Neural cell (in vitro differentiated cells): Measurements from ENCODE around the gene ADGRG3. TPM values are rescaled to one million over a fixed set of nuclear protein-coding genes. Genes with fewer than 3 reads are reported as not detected.

Source experiments
- H2AFZ ChIP-seq: fragments of 200-600, 300-800 bp; sonication (generic), shearing (Covaris generic); 2 replicates; pipeline ENCODE4 v1.6.0; 2014; ENCODE audit warnings: low read depth, mild to moderate bottlenecking, antibody characterized with exemption, low read length, moderate library complexity
- H3F3A ChIP-seq: fragments of 200-600 bp; shearing (Covaris generic); 2 replicates; pipeline ENCODE4 v1.6.1; 2016; ENCODE audit warnings: mild to moderate bottlenecking, moderate library complexity, mixed read lengths, antibody characterized with exemption, low read length; ENCODE audit not compliant: insufficient read depth, poor library complexity, severe bottlenecking
- H3K27ac ChIP-seq: fragments of 200-600, 300-800 bp; sonication (generic), shearing (Covaris generic); 2 replicates; pipeline ENCODE4 v1.5.1; 2014; ENCODE audit warnings: mild to moderate bottlenecking, low read length, moderate library complexity
- H3K27me3 ChIP-seq: fragments of 300-800, 200-600 bp; sonication (generic), shearing (Covaris generic); 2 replicates; pipeline ENCODE4 v1.6.0; 2014; ENCODE audit warnings: mild to moderate bottlenecking, low read depth, low read length, moderate library complexity; ENCODE audit not compliant: insufficient read depth
- H3K36me3 ChIP-seq: fragments of 300-800, 200-600 bp; sonication (generic), shearing (Covaris generic); 2 replicates; pipeline ENCODE4 v1.5.1; 2014; ENCODE audit warnings: mild to moderate bottlenecking, antibody characterized with exemption, low read length, moderate library complexity; ENCODE audit not compliant: insufficient read depth
- H3K4me2 ChIP-seq: fragments of 300-800, 200-600 bp; sonication (generic), shearing (Covaris generic); 2 replicates; pipeline ENCODE4 v1.6.0; 2014; ENCODE audit warnings: mild to moderate bottlenecking, low read length
- H3K4me3 ChIP-seq: fragments of 300-800, 200-600 bp; sonication (generic), shearing (Covaris generic); 2 replicates; pipeline ENCODE4 v1.5.1; 2014; ENCODE audit warnings: mild to moderate bottlenecking, low read length, moderate library complexity
- H3K79me2 ChIP-seq: fragments of 200-600 bp; shearing (Covaris generic); replicated peaks from 2 replicates; pipeline ENCODE4 v1.6.0; 2014; ENCODE audit warnings: mild to moderate bottlenecking, low read length, moderate library complexity; ENCODE audit not compliant: insufficient read depth
- H3K9ac ChIP-seq: fragments of 300-800, 200-600 bp; sonication (generic), shearing (Covaris generic); 2 replicates; pipeline ENCODE4 v1.6.1; 2016; ENCODE audit warnings: mild to moderate bottlenecking, low read length, mixed read lengths
- H3K9me2 ChIP-seq: fragments of 200-600 bp; shearing (Covaris generic); 2 replicates; pipeline ENCODE4 v1.6.1; 2016; ENCODE audit warnings: mild to moderate bottlenecking, low read length, mixed read lengths; ENCODE audit not compliant: insufficient read depth
- H3K9me3 ChIP-seq: fragments of 200-600, 300-800 bp; sonication (generic), shearing (Covaris generic); 2 replicates; pipeline ENCODE4 v1.6.1; 2016; ENCODE audit warnings: mild to moderate bottlenecking, mixed run types, low read length, moderate library complexity, mixed read lengths
- H4K20me1 ChIP-seq: fragments of 200-600 bp; shearing (Covaris generic); 2 replicates; pipeline ENCODE4 v1.6.1; 2016; ENCODE audit warnings: mild to moderate bottlenecking, mixed run types; ENCODE audit not compliant: insufficient read depth
- EP300 ChIP-seq: fragments of 450-650 bp; conservative IDR thresholded peaks from 2 replicates; pipeline ENCODE4 v1.6.1; 2014; ENCODE audit warnings: antibody characterized with exemption, mild to moderate bottlenecking, moderate library complexity; ENCODE audit not compliant: poor library complexity, severe bottlenecking
- EZH2 ChIP-seq: fragments of 200-600, 300-800 bp; shearing (Covaris generic), sonication (generic); IDR thresholded peaks from 2 replicates; pipeline ENCODE4 v1.6.1; 2014; ENCODE audit warnings: antibody characterized with exemption, low read length, borderline replicate concordance, mild to moderate bottlenecking; ENCODE audit not compliant: insufficient read depth, poor library complexity, severe bottlenecking
- MXI1 ChIP-seq: fragments of 450-650 bp; conservative IDR thresholded peaks from 2 replicates; pipeline ENCODE4 v1.6.1; 2014; ENCODE audit warnings: antibody characterized with exemption, mild to moderate bottlenecking; ENCODE audit not compliant: poor library complexity, severe bottlenecking
- POLR2AphosphoS5 ChIP-seq: IDR thresholded peaks from 2 replicates; pipeline ENCODE4 v1.6.1; 2012
- RAD21 ChIP-seq: fragments of 450-650 bp; conservative IDR thresholded peaks from 2 replicates; pipeline ENCODE4 v1.6.1; 2014; ENCODE audit warnings: antibody characterized with exemption, mild to moderate bottlenecking, moderate library complexity
- SMC3 ChIP-seq: fragments of 450-650 bp; conservative IDR thresholded peaks from 2 replicates; pipeline ENCODE4 v1.6.1; 2014; ENCODE audit warnings: antibody characterized with exemption, mild to moderate bottlenecking, moderate library complexity; ENCODE audit not compliant: poor library complexity
- TAF1 ChIP-seq: IDR thresholded peaks from 2 replicates; pipeline ENCODE4 v1.6.1; 2012; ENCODE audit warnings: low read depth
- polyA plus RNA-seq: library from polyadenylated mRNA; depleted of rRNA; stranded (reverse); fragments of >200 nt; gene quantifications from 2 replicates; pipeline ENCODE4 v1.2.3, GENCODE V29; 2014
- TF ChIP-seq, protein P1 (sequence below): IDR thresholded peaks from 2 replicates; pipeline ENCODE4 v1.6.1; 2012; ENCODE audit warnings: borderline replicate concordance
- TF ChIP-seq, protein P2 (sequence below): fragments of 450-650 bp; IDR thresholded peaks from 2 replicates; pipeline ENCODE4 v1.5.1; 2014; ENCODE audit warnings: antibody characterized with exemption, mild to moderate bottlenecking, moderate library complexity; ENCODE audit not compliant: poor library complexity, severe bottlenecking

ADGRG3 gene
- polyA plus RNA-seq, 1 donor from 2014 or later: 0.62 TPM

GRCh38 chr16:57630931-57631845, 36.9 kb upstream of the ADGRG3 start:
- Histone ChIP-seq H3K9ac (no peak overlapping the region), H3K4me3 (no peak overlapping the region), H3K27ac (no peak overlapping the region)

DNA sequence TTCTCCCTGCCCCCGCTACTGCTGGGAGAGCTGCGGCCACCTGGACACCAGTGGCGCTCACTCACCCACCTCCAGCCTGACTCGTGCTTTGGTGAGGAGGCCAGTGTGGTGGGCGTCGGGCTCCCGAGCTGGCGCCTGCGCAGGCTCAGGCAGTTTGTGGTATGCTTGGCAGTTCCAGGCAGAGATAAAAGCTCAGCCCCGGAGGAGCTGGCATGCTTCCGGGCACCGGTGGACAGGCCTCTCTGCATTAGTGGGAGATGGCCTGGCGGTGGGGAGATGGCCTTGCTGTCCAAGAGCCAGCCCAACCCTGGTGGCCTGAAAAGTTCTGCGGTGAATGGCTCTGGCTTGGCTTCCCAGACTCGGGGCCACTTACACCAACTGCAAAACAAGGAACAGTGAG, 35.5 kb upstream of the ADGRG3 start:
- Histone ChIP-seq H3F3A (no peaks in the 10 kb centered on the region), H3K9me3 (no peaks in the 10 kb centered on the region), H4K20me1 (no peaks in the 10 kb centered on the region), H3K79me2 (no peaks in the 10 kb centered on the region), H3K9ac (no peak overlapping the region), H3K27ac (no peak overlapping the region), H3K9me2 (no peaks in the 10 kb centered on the region), H3K4me2 (no peak overlapping the region), H3K4me3 (no peak overlapping the region), H2AFZ (no peak overlapping the region), H3K27me3 (no peaks in the 10 kb centered on the region), H3K36me3 (no peaks in the 10 kb centered on the region)
- TF ChIP-seq EP300: no peak
- TF ChIP-seq, protein P1, sequence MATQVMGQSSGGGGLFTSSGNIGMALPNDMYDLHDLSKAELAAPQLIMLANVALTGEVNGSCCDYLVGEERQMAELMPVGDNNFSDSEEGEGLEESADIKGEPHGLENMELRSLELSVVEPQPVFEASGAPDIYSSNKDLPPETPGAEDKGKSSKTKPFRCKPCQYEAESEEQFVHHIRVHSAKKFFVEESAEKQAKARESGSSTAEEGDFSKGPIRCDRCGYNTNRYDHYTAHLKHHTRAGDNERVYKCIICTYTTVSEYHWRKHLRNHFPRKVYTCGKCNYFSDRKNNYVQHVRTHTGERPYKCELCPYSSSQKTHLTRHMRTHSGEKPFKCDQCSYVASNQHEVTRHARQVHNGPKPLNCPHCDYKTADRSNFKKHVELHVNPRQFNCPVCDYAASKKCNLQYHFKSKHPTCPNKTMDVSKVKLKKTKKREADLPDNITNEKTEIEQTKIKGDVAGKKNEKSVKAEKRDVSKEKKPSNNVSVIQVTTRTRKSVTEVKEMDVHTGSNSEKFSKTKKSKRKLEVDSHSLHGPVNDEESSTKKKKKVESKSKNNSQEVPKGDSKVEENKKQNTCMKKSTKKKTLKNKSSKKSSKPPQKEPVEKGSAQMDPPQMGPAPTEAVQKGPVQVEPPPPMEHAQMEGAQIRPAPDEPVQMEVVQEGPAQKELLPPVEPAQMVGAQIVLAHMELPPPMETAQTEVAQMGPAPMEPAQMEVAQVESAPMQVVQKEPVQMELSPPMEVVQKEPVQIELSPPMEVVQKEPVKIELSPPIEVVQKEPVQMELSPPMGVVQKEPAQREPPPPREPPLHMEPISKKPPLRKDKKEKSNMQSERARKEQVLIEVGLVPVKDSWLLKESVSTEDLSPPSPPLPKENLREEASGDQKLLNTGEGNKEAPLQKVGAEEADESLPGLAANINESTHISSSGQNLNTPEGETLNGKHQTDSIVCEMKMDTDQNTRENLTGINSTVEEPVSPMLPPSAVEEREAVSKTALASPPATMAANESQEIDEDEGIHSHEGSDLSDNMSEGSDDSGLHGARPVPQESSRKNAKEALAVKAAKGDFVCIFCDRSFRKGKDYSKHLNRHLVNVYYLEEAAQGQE: no peak
- TF ChIP-seq EZH2: no peak
- TF ChIP-seq, protein P2, sequence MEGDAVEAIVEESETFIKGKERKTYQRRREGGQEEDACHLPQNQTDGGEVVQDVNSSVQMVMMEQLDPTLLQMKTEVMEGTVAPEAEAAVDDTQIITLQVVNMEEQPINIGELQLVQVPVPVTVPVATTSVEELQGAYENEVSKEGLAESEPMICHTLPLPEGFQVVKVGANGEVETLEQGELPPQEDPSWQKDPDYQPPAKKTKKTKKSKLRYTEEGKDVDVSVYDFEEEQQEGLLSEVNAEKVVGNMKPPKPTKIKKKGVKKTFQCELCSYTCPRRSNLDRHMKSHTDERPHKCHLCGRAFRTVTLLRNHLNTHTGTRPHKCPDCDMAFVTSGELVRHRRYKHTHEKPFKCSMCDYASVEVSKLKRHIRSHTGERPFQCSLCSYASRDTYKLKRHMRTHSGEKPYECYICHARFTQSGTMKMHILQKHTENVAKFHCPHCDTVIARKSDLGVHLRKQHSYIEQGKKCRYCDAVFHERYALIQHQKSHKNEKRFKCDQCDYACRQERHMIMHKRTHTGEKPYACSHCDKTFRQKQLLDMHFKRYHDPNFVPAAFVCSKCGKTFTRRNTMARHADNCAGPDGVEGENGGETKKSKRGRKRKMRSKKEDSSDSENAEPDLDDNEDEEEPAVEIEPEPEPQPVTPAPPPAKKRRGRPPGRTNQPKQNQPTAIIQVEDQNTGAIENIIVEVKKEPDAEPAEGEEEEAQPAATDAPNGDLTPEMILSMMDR: no peak
- no peak for TF ChIP-seq TAF1
- TF ChIP-seq MXI1: no peak
- TF ChIP-seq POLR2AphosphoS5: no peak
- no peak for TF ChIP-seq SMC3
- TF ChIP-seq RAD21: no peak

More at GRCh38 chr16:57630931-57631845, 36.9 kb upstream of the ADGRG3 start:
- Histone ChIP-seq H3K9me3 (no peaks in the 10 kb centered on the region), H3K9me2 (no peaks in the 10 kb centered on the region), H3K27me3 (no peaks in the 10 kb centered on the region), H2AFZ (no peak overlapping the region), H3K79me2 (no peaks in the 10 kb centered on the region), H3K4me2 (no peak overlapping the region), H4K20me1 (no peaks in the 10 kb centered on the region), H3K36me3 (no peaks in the 10 kb centered on the region), H3F3A (no peaks in the 10 kb centered on the region)
- no peak for TF ChIP-seq EZH2
- no peak for TF ChIP-seq TAF1
- no peak for TF ChIP-seq RAD21
- TF ChIP-seq POLR2AphosphoS5: no peak
- TF ChIP-seq EP300: no peak
- TF ChIP-seq SMC3: no peak
- TF ChIP-seq, protein P2: no peak
- no peak for TF ChIP-seq MXI1
- TF ChIP-seq, protein P1: no peak
